HG03432 (cell line): ENCODE results near the gene NOTUM.

Source experiments
- ATAC-seq: cut with Tn5 transposase; IDR thresholded peaks from one replicate; pipeline ENCODE4 v1.9.1; 2021; ENCODE audit warnings: mild to moderate bottlenecking, moderate library complexity; ENCODE audit not compliant: unreplicated experiment

Gene NOTUM

GRCh38 chr17:81961087-81961511, at the start of gene NOTUM:
TSS of gene NOTUM (minus strand) at chr17:81961187. CDS start at chr17:81960909, 278 bp downstream.
- no peak for ATAC-seq

GRCh38 chr17:82009413-82009812, 48.4 kb upstream of the NOTUM start:
- ATAC-seq = no peak

GRCh38 chr17:82008941-82009405, 48.0 kb upstream of the NOTUM start:
- no peak for ATAC-seq

GRCh38 chr17:82008258-82008940, 47.4 kb upstream of the NOTUM start:
- no peak for ATAC-seq

GRCh38 chr17:82007495-82008257, 46.7 kb upstream of the NOTUM start:
- no peak for ATAC-seq

GRCh38 chr17:82007228-82007494, 46.2 kb upstream of the NOTUM start:
- ATAC-seq = no peak

- no peak for ATAC-seq
Measured at GRCh38 chr17:82006468-82007227, 45.7 kb upstream of the NOTUM start.

GRCh38 chr17:82005701-82006348, 44.8 kb upstream of the NOTUM start:
- ATAC-seq = no peak

- no peak for ATAC-seq
Measured at GRCh38 chr17:82004517-82005455, 43.8 kb upstream of the NOTUM start.

GRCh38 chr17:82003411-82004381, 42.7 kb upstream of the NOTUM start:
- ATAC-seq = no peak

GRCh38 chr17:82001571-82002056, 40.6 kb upstream of the NOTUM start:
- ATAC-seq = no peak

- no peak for ATAC-seq
Measured at GRCh38 chr17:82000803-82001570, 40.0 kb upstream of the NOTUM start.

- no peak for ATAC-seq
Measured at GRCh38 chr17:81999976-82000802, 39.2 kb upstream of the NOTUM start.

- no peak for ATAC-seq
Measured at GRCh38 chr17:81999587-81999975, 38.6 kb upstream of the NOTUM start.

- ATAC-seq = no peak
Measured at GRCh38 chr17:81998691-81999438, 37.9 kb upstream of the NOTUM start.

- no peak for ATAC-seq
Measured at GRCh38 chr17:81998212-81998611, 37.2 kb upstream of the NOTUM start.
